Measurements from ENCODE around the gene FIBCD1. TPM values are rescaled to one million over a fixed set of nuclear protein-coding genes. Genes with fewer than 3 reads are reported as not detected.

FIBCD1 gene
- total and polyA plus RNA-seq, 9 of the 15 experiments (the other 6 are each of a cell fraction or from before 2014, with no cell fraction given), result 0.53 to 1.2 (median 0.95) TPM; not detected in 4

DNA sequence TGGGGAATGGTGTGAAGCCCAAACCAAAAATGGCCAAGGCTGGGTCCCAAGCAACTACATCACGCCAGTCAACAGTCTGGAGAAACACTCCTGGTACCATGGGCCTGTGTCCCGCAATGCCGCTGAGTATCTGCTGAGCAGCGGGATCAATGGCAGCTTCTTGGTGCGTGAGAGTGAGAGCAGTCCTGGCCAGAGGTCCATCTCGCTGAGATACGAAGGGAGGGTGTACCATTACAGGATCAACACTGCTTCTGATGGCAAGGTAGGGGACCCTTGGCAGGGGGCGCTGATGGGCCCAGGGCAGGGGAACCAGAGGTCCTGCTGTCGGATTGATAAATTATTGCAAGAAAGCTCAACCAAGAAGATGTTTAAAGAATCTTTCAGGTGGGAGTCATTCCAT lies 84.2 kb downstream of the FIBCD1 start:
- FAIRE-seq (no peak), ATAC-seq (no peak), DNase-seq (ENCODE audit: extremely low read depth in 1 of 4, low spot score in 3 of 4) (no peak)
- WGBS (ENCODE audit: insufficient coverage, low coverage, missing lambda C conversion rate), result 96% methylated on average over 9 of the region's 9 CpGs
- H3K9me3 ChIP-seq (replicated peaks; ENCODE audit: control insufficient read depth, insufficient read depth, low read depth, low read length), result no peaks in the 10 kb centered on the region
- ChIA-PET POLR2A (interaction anchor here (0.6 to 7.5 kb wide), 14 partner anchors 7 to 116 kb away, joined by 3 to 99 read pairs (median 4); partner anchors contain the start of gene ABL1), CTCF (ENCODE audit: low intra/inter-chr PET ratio) (interaction anchor here (15.1 kb wide), 1 partner anchor 84 kb away, joined by 636 read pairs; no protein-coding TSS in a partner anchor)
- H3K9ac ChIP-seq (ENCODE audit: insufficient read depth in 1 of 2, low read depth in 2 of 2, low read length in 2 of 2), result peak overlapping the region in 1 of 2 experiments; percentile 2; a peak in 1 of 4 replicates
- TF ChIP-seq, protein P1, sequence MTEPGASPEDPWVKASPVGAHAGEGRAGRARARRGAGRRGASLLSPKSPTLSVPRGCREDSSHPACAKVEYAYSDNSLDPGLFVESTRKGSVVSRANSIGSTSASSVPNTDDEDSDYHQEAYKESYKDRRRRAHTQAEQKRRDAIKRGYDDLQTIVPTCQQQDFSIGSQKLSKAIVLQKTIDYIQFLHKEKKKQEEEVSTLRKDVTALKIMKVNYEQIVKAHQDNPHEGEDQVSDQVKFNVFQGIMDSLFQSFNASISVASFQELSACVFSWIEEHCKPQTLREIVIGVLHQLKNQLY (CRISPR knock-in tag; conservative IDR thresholded peaks at IDR 0.05), result peak in 1 of 2 experiments; percentile 91; a peak in 1 of 4 replicates
- TF ChIP-seq, protein P2, sequence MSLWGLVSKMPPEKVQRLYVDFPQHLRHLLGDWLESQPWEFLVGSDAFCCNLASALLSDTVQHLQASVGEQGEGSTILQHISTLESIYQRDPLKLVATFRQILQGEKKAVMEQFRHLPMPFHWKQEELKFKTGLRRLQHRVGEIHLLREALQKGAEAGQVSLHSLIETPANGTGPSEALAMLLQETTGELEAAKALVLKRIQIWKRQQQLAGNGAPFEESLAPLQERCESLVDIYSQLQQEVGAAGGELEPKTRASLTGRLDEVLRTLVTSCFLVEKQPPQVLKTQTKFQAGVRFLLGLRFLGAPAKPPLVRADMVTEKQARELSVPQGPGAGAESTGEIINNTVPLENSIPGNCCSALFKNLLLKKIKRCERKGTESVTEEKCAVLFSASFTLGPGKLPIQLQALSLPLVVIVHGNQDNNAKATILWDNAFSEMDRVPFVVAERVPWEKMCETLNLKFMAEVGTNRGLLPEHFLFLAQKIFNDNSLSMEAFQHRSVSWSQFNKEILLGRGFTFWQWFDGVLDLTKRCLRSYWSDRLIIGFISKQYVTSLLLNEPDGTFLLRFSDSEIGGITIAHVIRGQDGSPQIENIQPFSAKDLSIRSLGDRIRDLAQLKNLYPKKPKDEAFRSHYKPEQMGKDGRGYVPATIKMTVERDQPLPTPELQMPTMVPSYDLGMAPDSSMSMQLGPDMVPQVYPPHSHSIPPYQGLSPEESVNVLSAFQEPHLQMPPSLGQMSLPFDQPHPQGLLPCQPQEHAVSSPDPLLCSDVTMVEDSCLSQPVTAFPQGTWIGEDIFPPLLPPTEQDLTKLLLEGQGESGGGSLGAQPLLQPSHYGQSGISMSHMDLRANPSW (CRISPR knock-in tag; IDR thresholded peaks at IDR 0.05), result peak; percentile 69
- no peak for TF ChIP-seq ZNF146 (CRISPR knock-in tag; IDR thresholded peaks at IDR 0.05; ENCODE audit: unreplicated experiment)
- no peaks in the 10 kb centered on the region for H3K27me3 ChIP-seq (ENCODE audit: control insufficient read depth in 2 of 2, insufficient read depth in 2 of 2, low read length in 2 of 2)
- no peak overlapping the region for H3K27ac ChIP-seq (ENCODE audit: extremely low read depth, low read depth, low read length)
- BruUV-seq (replicated peaks), result no TSS peak
- no peak overlapping the region for H2AFZ ChIP-seq (ENCODE audit: low read depth, low read length)
- no peak overlapping the region for H3K4me3 ChIP-seq
- peaks cover 25% of the 10 kb centered on the region for H4K20me1 ChIP-seq (replicated peaks; ENCODE audit: control insufficient read depth, insufficient read depth, low read length)
- H3K4me2 ChIP-seq (ENCODE audit: insufficient read depth, low read length), result no peak overlapping the region
- no peaks in the 10 kb centered on the region for H3K79me2 ChIP-seq (ENCODE audit: control insufficient read depth, insufficient read depth, low read length)
- intact Hi-C loops (cut with micrococcal nuclease), result loop anchor here (1.0 kb wide), 1 partner anchor 11 kb away; no protein-coding TSS in a partner anchor
- in situ Hi-C loops (cut with MboI), result no loop called here
- peaks cover 49% of the 10 kb centered on the region for H3K36me3 ChIP-seq (ENCODE audit: control insufficient read depth, insufficient read depth, low read length)
- H3K4me1 ChIP-seq (replicated peaks in 1 of 2; ENCODE audit: control insufficient read depth in 2 of 2, insufficient read depth in 2 of 2, low read length in 2 of 2), result no peaks in the 10 kb centered on the region; a peak in 1 of 5 replicates
- H3K9me1 ChIP-seq (ENCODE audit: control insufficient read depth, insufficient read depth, low read length), result no peaks in the 10 kb centered on the region

Measured in K562 (cell line).